K562 (cell line): ENCODE measurements around the gene ZSWIM4. TPM values are rescaled to one million over a fixed set of nuclear protein-coding genes. Genes with fewer than 3 reads are reported as not detected.

ENCODE experiments used
- EHMT2 ChIP-seq: fragments of 450-650 bp; IDR thresholded peaks from 2 replicates; pipeline ENCODE4 v1.6.1; 2018; ENCODE audit warnings: antibody characterized with exemption
- POLR3G ChIP-seq: IDR thresholded peaks from 2 replicates; pipeline ENCODE4 v1.6.1; 2011; ENCODE audit not compliant: insufficient read length, insufficient replicate concordance; ENCODE audit errors: extremely low read depth
- SAFB ChIP-seq: fragments of 200-400 bp; formaldehyde crosslinking; IDR thresholded peaks from 2 replicates; pipeline ENCODE4 v1.6.1; 2017; ENCODE audit warnings: low read depth, low read length, borderline replicate concordance
- U2AF2 ChIP-seq: fragments of 200-400 bp; formaldehyde crosslinking; optimal IDR thresholded peaks from 2 replicates; pipeline ENCODE3; 2017; ENCODE audit warnings: low read depth, mild to moderate bottlenecking, low read length
- WHSC1 ChIP-seq: IDR thresholded peaks from one replicate; pipeline ENCODE4 v1.6.1; 2012; ENCODE audit warnings: low read length, control low read depth, inconsistent platforms
- ZBTB7A ChIP-seq: IDR thresholded peaks from 2 replicates; pipeline ENCODE4 v1.6.1; 2011; ENCODE audit warnings: low read depth, mild to moderate bottlenecking, low read length, moderate library complexity, borderline replicate concordance; ENCODE audit not compliant: control insufficient read depth
- ZNF239 ChIP-seq: fragments of 250-450 bp; sonication (Bioruptor Pico); IDR thresholded peaks from 2 replicates; pipeline ENCODE4 v1.4.0; 2020; ENCODE audit warnings: mild to moderate bottlenecking
- polyA plus RNA-seq, 8 experiments: library from polyadenylated mRNA; depleted of rRNA in 4 of 8; stranded (reverse) in 5 of 8; unstranded in 3 of 8; fragments of >200 nt; fragmentation: Nextera tagmentation in 2 of 8; fragmentation: Illumina TruSeq in 1 of 8; extraction: Ambion mirVana in 2 of 8; extraction: Trizol in 1 of 8; gene quantifications; 2 replicates each; pipeline versions ENCODE4 v1.2.1 to v1.2.3, GENCODE V29; 2011 to 2014; ENCODE audit warnings: inconsistent platforms in 1 of 8, missing spikeins in 1 of 8
- total RNA-seq, 7 experiments: library from RNA; depleted of rRNA in 6 of 7; stranded (reverse); fragments of >200 nt in 6 of 7; fragmentation: Illumina TruSeq in 2 of 7; extraction: Trizol in 2 of 7; gene quantifications; 2 replicates each; pipeline versions ENCODE4 v1.2.1 to v1.2.3, GENCODE V29; 2011 to 2021; ENCODE audit warnings: low replicate concordance in 1 of 7
- TF ChIP-seq, protein P1 (sequence below): sonication (generic); formaldehyde crosslinking; IDR thresholded peaks from 2 replicates; pipeline ENCODE4 v1.8.1; 2023; ENCODE audit warnings: mild to moderate bottlenecking, missing genetic modification reagents
- TF ChIP-seq, protein P2 (sequence below): fragments of 200-600 bp; sonication (generic); IDR thresholded peaks from one replicate; pipeline ENCODE4 v1.6.1; 2012; ENCODE audit warnings: mild to moderate bottlenecking, low read depth, low read length, inconsistent platforms
- TF ChIP-seq, protein P3 (sequence below): fragments of 250-450 bp; sonication (Bioruptor Pico); IDR thresholded peaks from 2 replicates; pipeline ENCODE4 v1.5.0; 2021; ENCODE audit warnings: mild to moderate bottlenecking, borderline replicate concordance

The ZSWIM4 gene
- total and polyA plus RNA-seq, 9 of the 15 experiments (the other 6 are each of a cell fraction or from before 2014, with no cell fraction given) = 0.25 to 3.7 (median 0.79) TPM; not detected in 2

DNA sequence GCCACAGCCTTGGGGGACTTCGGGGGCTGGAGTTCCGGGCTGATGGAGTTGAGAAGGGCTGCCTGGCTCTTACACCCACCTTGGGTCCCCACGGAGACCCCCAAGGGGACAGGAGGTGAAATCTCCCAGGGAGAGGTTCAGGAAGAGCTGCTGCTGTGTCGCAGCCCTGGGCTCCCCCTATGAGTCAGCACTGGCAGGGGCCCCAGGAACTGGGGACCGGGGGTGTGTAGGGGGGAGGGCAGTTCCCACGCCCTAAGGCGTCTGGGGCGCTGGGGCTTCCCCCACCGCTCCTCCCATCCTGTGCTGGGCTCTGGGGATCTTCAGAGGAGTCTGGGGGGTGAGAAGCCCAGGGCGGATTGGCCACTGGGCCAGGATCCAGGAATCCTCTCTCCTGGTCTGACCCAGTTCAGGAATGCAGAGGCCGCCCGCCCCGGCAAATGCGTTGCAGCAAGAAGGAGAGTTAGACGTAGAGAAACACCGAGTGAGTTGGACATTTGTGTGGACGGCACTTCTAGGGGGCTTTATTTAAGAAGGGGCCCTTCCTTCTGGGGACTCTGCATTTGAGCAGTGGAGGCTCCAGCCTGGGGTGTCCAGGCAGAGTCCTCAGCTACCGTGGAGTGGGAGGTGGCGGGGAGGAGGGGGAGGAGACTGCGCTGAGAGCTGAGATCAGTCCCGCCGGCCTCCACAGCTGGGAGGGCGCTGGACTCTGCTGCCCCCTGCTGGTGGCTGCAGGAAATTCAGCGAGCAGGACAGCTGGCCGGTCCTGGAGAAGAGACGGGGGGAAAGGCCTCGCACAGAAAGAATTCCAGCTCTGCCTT, 66.7 kb downstream of the ZSWIM4 start (continued):
- TF ChIP-seq, protein P1, sequence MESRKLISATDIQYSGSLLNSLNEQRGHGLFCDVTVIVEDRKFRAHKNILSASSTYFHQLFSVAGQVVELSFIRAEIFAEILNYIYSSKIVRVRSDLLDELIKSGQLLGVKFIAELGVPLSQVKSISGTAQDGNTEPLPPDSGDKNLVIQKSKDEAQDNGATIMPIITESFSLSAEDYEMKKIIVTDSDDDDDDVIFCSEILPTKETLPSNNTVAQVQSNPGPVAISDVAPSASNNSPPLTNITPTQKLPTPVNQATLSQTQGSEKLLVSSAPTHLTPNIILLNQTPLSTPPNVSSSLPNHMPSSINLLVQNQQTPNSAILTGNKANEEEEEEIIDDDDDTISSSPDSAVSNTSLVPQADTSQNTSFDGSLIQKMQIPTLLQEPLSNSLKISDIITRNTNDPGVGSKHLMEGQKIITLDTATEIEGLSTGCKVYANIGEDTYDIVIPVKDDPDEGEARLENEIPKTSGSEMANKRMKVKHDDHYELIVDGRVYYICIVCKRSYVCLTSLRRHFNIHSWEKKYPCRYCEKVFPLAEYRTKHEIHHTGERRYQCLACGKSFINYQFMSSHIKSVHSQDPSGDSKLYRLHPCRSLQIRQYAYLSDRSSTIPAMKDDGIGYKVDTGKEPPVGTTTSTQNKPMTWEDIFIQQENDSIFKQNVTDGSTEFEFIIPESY (CRISPR knock-in tag) = no peak; the same call in 1 of the 2 replicates
- TF ChIP-seq SAFB (no peak), ZNF239 (CRISPR knock-in tag) (no peak), ZBTB7A (peak; percentile 88), U2AF2 (no peak), WHSC1 (no peak), POLR3G (no peak), EHMT2 (no peak)
- TF ChIP-seq, protein P2, sequence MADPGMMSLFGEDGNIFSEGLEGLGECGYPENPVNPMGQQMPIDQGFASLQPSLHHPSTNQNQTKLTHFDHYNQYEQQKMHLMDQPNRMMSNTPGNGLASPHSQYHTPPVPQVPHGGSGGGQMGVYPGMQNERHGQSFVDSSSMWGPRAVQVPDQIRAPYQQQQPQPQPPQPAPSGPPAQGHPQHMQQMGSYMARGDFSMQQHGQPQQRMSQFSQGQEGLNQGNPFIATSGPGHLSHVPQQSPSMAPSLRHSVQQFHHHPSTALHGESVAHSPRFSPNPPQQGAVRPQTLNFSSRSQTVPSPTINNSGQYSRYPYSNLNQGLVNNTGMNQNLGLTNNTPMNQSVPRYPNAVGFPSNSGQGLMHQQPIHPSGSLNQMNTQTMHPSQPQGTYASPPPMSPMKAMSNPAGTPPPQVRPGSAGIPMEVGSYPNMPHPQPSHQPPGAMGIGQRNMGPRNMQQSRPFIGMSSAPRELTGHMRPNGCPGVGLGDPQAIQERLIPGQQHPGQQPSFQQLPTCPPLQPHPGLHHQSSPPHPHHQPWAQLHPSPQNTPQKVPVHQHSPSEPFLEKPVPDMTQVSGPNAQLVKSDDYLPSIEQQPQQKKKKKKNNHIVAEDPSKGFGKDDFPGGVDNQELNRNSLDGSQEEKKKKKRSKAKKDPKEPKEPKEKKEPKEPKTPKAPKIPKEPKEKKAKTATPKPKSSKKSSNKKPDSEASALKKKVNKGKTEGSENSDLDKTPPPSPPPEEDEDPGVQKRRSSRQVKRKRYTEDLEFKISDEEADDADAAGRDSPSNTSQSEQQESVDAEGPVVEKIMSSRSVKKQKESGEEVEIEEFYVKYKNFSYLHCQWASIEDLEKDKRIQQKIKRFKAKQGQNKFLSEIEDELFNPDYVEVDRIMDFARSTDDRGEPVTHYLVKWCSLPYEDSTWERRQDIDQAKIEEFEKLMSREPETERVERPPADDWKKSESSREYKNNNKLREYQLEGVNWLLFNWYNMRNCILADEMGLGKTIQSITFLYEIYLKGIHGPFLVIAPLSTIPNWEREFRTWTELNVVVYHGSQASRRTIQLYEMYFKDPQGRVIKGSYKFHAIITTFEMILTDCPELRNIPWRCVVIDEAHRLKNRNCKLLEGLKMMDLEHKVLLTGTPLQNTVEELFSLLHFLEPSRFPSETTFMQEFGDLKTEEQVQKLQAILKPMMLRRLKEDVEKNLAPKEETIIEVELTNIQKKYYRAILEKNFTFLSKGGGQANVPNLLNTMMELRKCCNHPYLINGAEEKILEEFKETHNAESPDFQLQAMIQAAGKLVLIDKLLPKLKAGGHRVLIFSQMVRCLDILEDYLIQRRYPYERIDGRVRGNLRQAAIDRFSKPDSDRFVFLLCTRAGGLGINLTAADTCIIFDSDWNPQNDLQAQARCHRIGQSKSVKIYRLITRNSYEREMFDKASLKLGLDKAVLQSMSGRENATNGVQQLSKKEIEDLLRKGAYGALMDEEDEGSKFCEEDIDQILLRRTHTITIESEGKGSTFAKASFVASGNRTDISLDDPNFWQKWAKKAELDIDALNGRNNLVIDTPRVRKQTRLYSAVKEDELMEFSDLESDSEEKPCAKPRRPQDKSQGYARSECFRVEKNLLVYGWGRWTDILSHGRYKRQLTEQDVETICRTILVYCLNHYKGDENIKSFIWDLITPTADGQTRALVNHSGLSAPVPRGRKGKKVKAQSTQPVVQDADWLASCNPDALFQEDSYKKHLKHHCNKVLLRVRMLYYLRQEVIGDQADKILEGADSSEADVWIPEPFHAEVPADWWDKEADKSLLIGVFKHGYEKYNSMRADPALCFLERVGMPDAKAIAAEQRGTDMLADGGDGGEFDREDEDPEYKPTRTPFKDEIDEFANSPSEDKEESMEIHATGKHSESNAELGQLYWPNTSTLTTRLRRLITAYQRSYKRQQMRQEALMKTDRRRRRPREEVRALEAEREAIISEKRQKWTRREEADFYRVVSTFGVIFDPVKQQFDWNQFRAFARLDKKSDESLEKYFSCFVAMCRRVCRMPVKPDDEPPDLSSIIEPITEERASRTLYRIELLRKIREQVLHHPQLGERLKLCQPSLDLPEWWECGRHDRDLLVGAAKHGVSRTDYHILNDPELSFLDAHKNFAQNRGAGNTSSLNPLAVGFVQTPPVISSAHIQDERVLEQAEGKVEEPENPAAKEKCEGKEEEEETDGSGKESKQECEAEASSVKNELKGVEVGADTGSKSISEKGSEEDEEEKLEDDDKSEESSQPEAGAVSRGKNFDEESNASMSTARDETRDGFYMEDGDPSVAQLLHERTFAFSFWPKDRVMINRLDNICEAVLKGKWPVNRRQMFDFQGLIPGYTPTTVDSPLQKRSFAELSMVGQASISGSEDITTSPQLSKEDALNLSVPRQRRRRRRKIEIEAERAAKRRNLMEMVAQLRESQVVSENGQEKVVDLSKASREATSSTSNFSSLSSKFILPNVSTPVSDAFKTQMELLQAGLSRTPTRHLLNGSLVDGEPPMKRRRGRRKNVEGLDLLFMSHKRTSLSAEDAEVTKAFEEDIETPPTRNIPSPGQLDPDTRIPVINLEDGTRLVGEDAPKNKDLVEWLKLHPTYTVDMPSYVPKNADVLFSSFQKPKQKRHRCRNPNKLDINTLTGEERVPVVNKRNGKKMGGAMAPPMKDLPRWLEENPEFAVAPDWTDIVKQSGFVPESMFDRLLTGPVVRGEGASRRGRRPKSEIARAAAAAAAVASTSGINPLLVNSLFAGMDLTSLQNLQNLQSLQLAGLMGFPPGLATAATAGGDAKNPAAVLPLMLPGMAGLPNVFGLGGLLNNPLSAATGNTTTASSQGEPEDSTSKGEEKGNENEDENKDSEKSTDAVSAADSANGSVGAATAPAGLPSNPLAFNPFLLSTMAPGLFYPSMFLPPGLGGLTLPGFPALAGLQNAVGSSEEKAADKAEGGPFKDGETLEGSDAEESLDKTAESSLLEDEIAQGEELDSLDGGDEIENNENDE = no peak
- TF ChIP-seq, protein P3, sequence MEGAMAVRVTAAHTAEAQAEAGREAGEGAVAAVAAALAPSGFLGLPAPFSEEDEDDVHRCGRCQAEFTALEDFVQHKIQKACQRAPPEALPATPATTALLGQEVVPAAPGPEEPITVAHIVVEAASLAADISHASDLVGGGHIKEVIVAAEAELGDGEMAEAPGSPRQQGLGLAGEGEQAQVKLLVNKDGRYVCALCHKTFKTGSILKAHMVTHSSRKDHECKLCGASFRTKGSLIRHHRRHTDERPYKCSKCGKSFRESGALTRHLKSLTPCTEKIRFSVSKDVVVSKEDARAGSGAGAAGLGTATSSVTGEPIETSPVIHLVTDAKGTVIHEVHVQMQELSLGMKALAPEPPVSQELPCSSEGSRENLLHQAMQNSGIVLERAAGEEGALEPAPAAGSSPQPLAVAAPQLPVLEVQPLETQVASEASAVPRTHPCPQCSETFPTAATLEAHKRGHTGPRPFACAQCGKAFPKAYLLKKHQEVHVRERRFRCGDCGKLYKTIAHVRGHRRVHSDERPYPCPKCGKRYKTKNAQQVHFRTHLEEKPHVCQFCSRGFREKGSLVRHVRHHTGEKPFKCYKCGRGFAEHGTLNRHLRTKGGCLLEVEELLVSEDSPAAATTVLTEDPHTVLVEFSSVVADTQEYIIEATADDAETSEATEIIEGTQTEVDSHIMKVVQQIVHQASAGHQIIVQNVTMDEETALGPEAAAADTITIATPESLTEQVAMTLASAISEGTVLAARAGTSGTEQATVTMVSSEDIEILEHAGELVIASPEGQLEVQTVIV (CRISPR knock-in tag) = no peak
